ENCODE results near the gene CASP10.

The CASP10 gene

DNA sequence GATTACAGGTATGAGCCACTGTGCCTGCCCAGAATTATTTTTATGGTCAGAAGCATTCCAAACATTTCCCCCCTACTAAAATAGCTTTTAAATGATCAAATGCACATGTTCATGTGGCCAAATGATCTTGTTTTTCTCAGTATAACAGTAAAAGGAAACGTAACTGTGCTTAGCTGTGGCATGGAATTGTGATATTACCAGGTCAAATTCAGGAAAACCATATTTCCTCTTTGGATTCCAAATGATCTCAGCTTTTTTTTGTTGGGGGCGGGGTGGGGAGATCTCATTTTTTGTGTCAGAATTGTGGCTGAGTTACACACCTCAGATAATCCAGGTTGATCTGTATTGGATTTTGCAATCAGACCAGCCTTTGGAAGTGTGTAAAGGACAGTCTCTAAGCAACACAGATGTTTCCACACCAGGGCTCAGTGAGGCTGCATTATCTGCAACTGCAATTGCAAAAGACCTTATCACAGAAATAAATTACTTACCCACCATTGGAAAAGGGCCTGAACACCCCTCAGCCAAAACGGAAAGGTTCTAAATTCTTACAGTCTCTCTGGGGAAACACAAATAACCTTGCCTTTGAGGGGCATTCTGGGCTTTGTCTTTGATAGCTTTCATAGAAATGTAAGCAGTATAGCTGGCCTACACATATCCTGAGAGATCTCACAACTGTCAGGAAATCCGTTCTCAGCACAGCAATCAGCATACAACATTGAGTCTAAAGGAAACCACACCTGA lies 8.4 kb downstream of the CASP10 start:
- no peaks in the 10 kb centered on the region for H3K27me3 ChIP-seq (ENCODE audit: insufficient read depth, poor library complexity, severe bottlenecking)
- no peaks in the 10 kb centered on the region for H3K4me1 ChIP-seq (ENCODE audit: insufficient read depth, poor library complexity, severe bottlenecking)
- DNase-seq (ENCODE audit: low spot score), result no peak
- no peaks in the 10 kb centered on the region for H3K36me3 ChIP-seq (ENCODE audit: low read depth)
- TF ChIP-seq, protein P1, sequence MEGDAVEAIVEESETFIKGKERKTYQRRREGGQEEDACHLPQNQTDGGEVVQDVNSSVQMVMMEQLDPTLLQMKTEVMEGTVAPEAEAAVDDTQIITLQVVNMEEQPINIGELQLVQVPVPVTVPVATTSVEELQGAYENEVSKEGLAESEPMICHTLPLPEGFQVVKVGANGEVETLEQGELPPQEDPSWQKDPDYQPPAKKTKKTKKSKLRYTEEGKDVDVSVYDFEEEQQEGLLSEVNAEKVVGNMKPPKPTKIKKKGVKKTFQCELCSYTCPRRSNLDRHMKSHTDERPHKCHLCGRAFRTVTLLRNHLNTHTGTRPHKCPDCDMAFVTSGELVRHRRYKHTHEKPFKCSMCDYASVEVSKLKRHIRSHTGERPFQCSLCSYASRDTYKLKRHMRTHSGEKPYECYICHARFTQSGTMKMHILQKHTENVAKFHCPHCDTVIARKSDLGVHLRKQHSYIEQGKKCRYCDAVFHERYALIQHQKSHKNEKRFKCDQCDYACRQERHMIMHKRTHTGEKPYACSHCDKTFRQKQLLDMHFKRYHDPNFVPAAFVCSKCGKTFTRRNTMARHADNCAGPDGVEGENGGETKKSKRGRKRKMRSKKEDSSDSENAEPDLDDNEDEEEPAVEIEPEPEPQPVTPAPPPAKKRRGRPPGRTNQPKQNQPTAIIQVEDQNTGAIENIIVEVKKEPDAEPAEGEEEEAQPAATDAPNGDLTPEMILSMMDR (IDR thresholded peaks at IDR 0.05; ENCODE audit: poor library complexity, severe bottlenecking), result no peak
- H3K4me3 ChIP-seq (ENCODE audit: severe bottlenecking), result no peak overlapping the region
- H3K9me3 ChIP-seq (ENCODE audit: severe bottlenecking), result no peaks in the 10 kb centered on the region
- H3K27ac ChIP-seq (ENCODE audit: poor library complexity, severe bottlenecking), result no peak overlapping the region
- ATAC-seq (ENCODE audit: low read depth), result no peak

GRCh38 chr2:201194097-201194496 lies 11.2 kb downstream of the CASP10 start:
- TF ChIP-seq, protein P1 (IDR thresholded peaks at IDR 0.05; ENCODE audit: poor library complexity, severe bottlenecking), result no peak
- no peaks in the 10 kb centered on the region for H3K27me3 ChIP-seq (ENCODE audit: insufficient read depth, poor library complexity, severe bottlenecking)
- DNase-seq (ENCODE audit: low spot score) (no peak), ATAC-seq (ENCODE audit: low read depth) (no peak)
- no peak overlapping the region for H3K4me3 ChIP-seq (ENCODE audit: severe bottlenecking)
- no peaks in the 10 kb centered on the region for H3K4me1 ChIP-seq (ENCODE audit: insufficient read depth, poor library complexity, severe bottlenecking)
- no peaks in the 10 kb centered on the region for H3K9me3 ChIP-seq (ENCODE audit: severe bottlenecking)
- H3K36me3 ChIP-seq (ENCODE audit: low read depth), result no peaks in the 10 kb centered on the region
- H3K27ac ChIP-seq (ENCODE audit: poor library complexity, severe bottlenecking), result no peak overlapping the region

DNA sequence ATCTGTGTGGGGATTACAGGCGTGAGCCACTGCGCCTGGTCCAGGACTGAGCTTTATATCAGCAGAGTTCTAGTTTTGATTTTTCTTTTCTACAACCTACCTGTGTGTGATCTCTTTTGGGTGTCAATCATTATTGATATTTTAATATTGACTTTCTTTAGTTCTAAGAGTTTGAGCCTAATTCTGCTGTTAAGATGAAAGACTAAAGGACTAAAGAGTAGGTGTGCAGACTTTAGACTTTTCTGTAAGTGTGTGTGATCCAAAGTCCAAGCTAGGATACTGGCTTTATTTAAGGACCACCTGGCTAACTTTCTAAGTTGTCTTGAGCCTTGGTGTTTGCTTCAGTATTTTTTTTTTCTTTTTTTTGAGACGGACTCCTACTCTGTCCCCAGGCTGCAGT lies 12.4 kb downstream of the CASP10 start:
- H3K27ac ChIP-seq (ENCODE audit: poor library complexity, severe bottlenecking), result no peak overlapping the region
- TF ChIP-seq, protein P1 (IDR thresholded peaks at IDR 0.05; ENCODE audit: poor library complexity, severe bottlenecking), result no peak

GRCh38 chr2:201196003-201196402 lies 13.1 kb downstream of the CASP10 start:
- Histone ChIP-seq H3K4me1 (ENCODE audit: insufficient read depth, poor library complexity, severe bottlenecking) (no peaks in the 10 kb centered on the region), H3K36me3 (ENCODE audit: low read depth) (no peaks in the 10 kb centered on the region)
- ATAC-seq (ENCODE audit: low read depth), result no peak

More for the DNA sequence above, 12.4 kb downstream of the CASP10 start:
- no peak for DNase-seq (ENCODE audit: low spot score)
- no peak for ATAC-seq (ENCODE audit: low read depth)
- no peaks in the 10 kb centered on the region for H3K9me3 ChIP-seq (ENCODE audit: severe bottlenecking)
- H3K4me3 ChIP-seq (ENCODE audit: severe bottlenecking), result no peak overlapping the region
- H3K36me3 ChIP-seq (ENCODE audit: low read depth), result no peaks in the 10 kb centered on the region
- H3K4me1 ChIP-seq (ENCODE audit: insufficient read depth, poor library complexity, severe bottlenecking), result no peaks in the 10 kb centered on the region
- no peaks in the 10 kb centered on the region for H3K27me3 ChIP-seq (ENCODE audit: insufficient read depth, poor library complexity, severe bottlenecking)

More at GRCh38 chr2:201196003-201196402, 13.1 kb downstream of the CASP10 start:
- Histone ChIP-seq H3K27ac (ENCODE audit: poor library complexity, severe bottlenecking) (no peak overlapping the region), H3K27me3 (ENCODE audit: insufficient read depth, poor library complexity, severe bottlenecking) (no peaks in the 10 kb centered on the region), H3K4me3 (ENCODE audit: severe bottlenecking) (no peak overlapping the region), H3K9me3 (ENCODE audit: severe bottlenecking) (no peaks in the 10 kb centered on the region)
- no peak for DNase-seq (ENCODE audit: low spot score)
- TF ChIP-seq, protein P1 (IDR thresholded peaks at IDR 0.05; ENCODE audit: poor library complexity, severe bottlenecking), result no peak

Measured in RWPE2 (cell line).